Inflammatory macrophage treated with lipopolysaccharide for 4 hours (primary cell): ENCODE measurements around the gene CELF2.

Experiments
- DNase-seq: peaks from one replicate; pipeline ENCODE4 v3.0.0-alpha.2; 2020

CELF2 gene

DNA sequence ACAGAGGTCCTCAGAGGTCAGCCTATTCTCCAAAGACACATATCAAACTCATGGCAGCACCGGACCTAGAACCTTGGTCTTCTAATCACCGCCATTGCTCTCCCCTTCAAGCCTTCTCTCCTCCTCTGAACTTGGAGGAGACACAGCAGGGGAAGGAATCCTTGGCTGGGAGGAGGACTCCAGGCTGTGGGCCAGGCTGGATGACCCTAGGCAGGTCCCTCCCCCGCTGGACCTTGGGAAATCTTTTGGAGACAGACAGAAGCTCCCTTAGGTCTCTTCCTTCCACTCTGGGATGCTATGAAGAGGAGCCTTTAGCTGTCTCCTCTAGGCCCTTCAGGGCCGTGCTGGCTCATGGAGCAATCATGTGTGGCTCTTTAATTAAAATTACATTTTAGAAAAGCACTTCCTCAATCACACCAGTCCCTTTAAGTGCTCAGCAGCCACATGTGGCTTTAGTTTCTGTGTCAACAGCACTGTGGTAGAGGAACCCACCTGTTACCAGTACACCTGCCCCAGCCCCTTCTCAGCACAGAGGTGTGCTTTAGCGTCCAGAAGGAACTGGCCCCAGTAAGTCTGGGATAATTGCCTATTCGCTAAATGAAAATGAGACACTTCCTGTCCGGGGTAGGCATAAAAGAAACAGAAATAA, 238.2 kb downstream of the CELF2 start:
- DNase-seq = no peak

GRCh38 chr10:11256896-11257295, 239.2 kb downstream of the CELF2 start:
- DNase-seq = no peak

- DNase-seq = no peak
Observed at GRCh38 chr10:11257440-11258090, 239.9 kb downstream of the CELF2 start.

- DNase-seq = no peak
Observed at GRCh38 chr10:11260170-11260569, 242.5 kb downstream of the CELF2 start.

GRCh38 chr10:11261143-11261542, 243.5 kb downstream of the CELF2 start:
- no peak for DNase-seq

GRCh38 chr10:11261687-11262493, 244.2 kb downstream of the CELF2 start:
- no peak for DNase-seq

DNA sequence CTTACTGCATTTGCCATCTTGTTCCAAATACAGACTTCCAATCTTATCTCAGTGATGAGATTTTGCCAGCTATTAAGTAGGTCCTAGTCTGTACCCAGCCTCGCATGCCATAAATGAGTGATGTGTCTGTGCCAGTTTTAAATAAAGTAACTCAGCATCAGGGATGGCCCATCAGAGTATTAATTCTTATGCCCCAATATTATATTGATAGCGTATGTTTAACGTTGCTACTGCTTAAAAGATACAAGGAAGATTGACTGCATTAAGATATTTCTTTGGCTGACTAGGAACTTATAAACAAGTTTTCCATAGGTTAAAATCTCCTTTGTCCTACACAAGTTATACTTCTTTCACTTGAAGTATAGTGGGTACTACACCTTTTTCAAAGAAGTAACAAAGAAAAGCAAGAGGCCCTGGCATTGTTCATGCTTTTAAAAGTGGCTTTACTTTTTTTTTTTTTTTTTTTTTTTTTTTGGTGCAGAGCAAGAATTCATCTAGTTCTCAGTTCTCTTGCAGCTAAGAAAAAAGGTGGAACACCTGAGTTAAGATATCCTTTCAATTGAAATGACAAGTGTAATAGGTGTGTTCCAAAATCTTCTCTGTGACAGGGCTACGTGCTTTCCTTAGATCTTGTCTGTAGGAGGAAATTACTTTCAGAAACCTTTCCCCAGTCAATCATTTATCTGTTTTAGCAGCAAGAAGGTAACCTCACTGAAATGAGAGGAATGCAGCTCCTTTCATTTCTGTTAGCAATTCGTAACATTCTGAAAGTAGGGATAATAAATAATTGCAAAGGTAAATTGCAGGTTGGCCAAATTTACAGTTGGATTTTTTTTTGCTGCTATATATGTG, 245.0 kb downstream of the CELF2 start:
- DNase-seq = no peak

DNA sequence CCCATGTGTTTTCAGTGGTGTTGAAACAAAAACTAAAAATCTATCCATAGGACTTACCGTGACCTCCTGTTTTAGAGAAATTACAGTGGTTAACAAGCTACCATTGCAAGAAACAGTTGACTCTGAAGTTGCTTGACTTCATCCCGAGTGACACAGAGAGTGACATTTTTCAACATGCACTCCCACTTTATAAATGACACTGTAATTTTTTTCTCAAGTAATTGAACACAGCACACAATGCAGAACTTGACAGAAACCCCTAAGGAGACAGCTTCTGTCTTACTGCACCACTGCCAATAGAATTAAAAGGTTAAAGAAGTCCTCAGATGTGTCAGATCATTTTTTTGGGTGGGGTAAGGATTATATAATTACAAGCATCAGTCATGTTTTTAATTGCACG, 246.1 kb downstream of the CELF2 start:
- no peak for DNase-seq

DNA sequence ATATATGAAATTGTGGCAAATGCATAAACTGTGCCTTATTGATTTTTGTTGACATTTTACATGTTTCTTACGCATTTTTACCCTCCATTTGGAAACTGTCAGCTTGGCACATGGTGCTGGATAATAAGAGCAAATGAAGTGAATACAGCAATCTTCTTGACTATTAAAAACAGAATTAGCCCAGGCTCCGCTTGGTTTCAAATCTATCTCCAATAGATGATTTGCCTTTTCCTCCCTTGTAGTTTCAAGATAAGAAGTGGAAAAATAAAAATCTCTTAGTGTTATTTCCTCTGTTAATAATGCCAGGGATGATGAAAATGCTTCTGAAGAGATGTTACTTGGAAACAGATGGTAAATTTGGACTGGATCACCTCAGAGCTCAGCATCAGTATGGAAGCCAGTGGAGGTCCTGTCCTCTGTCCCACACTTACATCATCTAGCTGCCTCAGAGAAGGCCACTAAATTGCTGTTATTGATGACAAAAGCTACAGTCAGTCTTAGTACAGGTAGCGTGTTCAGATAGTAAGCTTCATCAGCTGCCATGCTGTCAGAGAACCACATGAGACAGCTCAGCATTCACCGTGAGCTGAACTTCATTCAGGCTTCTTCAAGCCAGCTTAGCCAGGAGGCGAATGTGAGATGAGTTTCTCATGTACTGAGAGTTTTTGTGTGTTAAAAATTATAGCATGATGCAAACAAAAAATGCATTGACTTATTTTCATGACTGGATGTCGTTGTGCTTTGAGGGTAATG, 246.8 kb downstream of the CELF2 start:
- no peak for DNase-seq

DNA sequence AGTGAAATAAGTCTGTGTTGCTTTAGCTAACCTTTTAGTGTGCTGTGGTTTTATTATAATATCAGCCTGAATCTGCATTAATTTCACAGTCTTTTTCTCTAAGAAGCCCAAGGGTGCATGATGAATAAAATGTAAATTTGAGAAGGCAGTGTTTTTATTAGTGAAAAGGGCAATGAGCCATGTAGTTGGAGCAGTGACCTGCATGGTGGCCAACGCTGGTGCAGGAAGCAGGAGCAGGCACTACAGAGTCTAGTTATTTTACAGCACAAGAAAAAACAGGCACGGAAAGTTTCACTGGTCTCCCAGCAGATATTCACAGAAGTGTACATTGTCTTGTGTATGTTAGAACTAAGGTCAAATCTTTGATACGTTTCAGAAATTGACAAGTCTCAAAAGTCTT, 247.8 kb downstream of the CELF2 start:
- DNase-seq = no peak

GRCh38 chr10:11266426-11266825, 248.8 kb downstream of the CELF2 start:
- no peak for DNase-seq

GRCh38 chr10:11270135-11270857, 252.6 kb downstream of the CELF2 start:
- peak; percentile 45 for DNase-seq

GRCh38 chr10:11270858-11271179, 253.1 kb downstream of the CELF2 start:
- no peak for DNase-seq

- DNase-seq = peak; percentile 76
Observed at GRCh38 chr10:11272915-11273389, 255.3 kb downstream of the CELF2 start.

GRCh38 chr10:11274452-11274851, 256.8 kb downstream of the CELF2 start:
- no peak for DNase-seq

DNA sequence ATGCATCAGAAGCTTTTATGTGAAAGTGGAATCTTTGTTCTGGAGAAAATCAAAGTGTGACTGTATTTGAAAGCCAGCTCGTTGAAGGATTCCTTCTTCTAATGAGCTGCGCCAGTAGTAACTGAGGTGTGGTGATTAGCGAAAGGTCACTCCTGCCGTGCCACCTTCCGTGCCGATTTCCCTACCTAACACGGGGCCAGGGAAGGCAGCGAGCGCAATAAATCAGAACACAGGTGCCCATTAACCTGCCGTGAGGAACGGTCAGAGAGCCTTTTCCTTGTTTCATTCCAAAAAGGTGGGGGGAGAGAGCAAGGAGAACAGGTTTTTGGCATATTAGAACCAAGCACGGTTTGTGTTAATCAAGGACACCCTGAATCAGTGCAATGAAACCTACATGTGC, 258.0 kb downstream of the CELF2 start:
- DNase-seq = no peak

DNA sequence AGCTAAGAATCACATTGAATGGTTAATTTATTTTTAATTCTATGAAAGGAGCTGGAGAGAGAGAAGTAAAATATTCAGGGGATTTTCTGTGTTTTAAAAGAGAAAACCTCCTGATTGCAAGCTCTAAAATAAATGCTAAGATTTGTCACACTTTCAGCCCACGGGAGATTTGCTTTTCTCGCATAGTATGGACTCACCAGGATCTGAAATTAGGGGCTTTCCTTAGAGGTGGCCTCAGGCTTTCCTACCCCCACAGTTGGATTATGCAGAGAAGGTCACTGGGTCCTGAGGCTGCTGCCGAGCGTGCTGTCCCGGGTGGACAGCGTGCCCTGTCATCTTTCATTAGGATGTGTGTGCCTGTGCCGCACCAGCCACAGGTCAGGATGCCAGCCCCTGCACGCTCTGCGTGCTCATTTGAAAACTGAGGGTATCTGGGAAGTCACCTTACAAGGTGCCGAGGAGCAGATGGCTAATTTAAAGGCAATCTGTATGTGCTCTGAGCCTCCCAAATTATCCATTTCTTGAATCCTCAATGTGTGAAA, 258.8 kb downstream of the CELF2 start:
- DNase-seq = no peak

GRCh38 chr10:11279314-11279713, 261.6 kb downstream of the CELF2 start:
- no peak for DNase-seq

- no peak for DNase-seq
Observed at GRCh38 chr10:11280187-11280932, 262.7 kb downstream of the CELF2 start.

DNA sequence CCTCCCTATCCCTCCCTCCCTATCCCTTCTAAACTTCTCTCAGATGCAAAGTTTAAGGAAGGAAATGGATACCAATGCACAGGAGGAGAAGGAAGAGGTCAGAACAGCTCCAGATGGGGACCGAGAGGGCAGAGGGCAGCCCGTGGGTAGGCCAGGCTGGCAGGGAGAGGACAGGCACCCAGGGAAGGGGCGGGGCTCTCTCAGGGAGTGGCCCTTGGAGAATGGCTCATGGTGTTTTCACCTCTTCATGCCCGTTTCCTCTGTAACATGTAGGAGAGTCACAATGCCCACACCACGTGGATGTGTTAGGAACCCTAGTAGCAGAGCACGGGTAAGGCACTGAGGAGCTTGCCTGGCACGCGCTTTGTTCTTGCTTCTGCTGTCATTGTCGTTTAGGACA, 264.5 kb downstream of the CELF2 start:
- DNase-seq = peak; percentile 27

DNA sequence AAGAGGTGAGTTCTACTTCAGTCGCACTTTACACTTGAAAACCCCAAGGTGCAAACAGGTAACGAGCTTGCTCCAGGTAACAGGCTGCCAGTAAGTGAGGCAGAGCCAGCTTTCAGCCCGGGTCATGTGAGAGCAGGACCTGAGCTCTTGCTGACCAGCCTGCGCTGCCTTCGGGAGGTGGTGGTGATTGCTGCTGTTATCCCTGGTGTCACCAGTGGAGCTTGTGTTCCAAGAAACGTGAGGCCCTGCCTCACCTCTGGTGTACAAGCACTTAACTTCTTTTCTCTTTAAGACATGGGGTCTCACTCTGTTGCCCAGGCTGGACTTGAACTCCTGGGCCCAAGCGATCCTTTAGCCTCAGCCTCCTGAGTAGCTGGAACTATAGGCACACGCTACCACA, 265.0 kb downstream of the CELF2 start:
- DNase-seq = no peak
